T-helper 2 cell treated with Interferon-gamma antibody and Interleukin-4, amounts not matched to agents 5 μg/mL and 100 μg/mL, for 36 hours (primary cell): ENCODE measurements around the gene STK33.

Source experiments
- DNase-seq: peaks from one replicate; pipeline ENCODE4 v3.0.0; 2021; ENCODE audit warnings: low spot score
- H3K27ac Mint-ChIP-seq: one replicate; pipeline ENCODE4 v1.8.0; 2021; ENCODE audit warnings: mild to moderate bottlenecking, mixed read lengths
- H3K27me3 Mint-ChIP-seq: one replicate; pipeline ENCODE4 v1.8.0; 2021; ENCODE audit warnings: low read depth, mixed read lengths
- H3K36me3 Mint-ChIP-seq: one replicate; pipeline ENCODE4 v1.8.0; 2021; ENCODE audit warnings: low read depth, mixed read lengths
- H3K4me1 Mint-ChIP-seq: one replicate; pipeline ENCODE4 v1.8.0; 2021; ENCODE audit warnings: low read depth, mixed read lengths
- H3K4me3 Mint-ChIP-seq: one replicate; pipeline ENCODE4 v1.8.0; 2022; ENCODE audit warnings: mild to moderate bottlenecking, moderate library complexity, mixed read lengths
- H3K9me3 Mint-ChIP-seq: one replicate; pipeline ENCODE4 v1.8.0; 2021; ENCODE audit warnings: mixed read lengths

STK33 gene

GRCh38 chr11:8586805-8587204 is 7.2 kb downstream of the STK33 start:
- Mint-ChIP-seq H3K9me3 (no peaks in the 10 kb centered on the region), H3K36me3 (no peaks in the 10 kb centered on the region), H3K4me3 (no peak overlapping the region), H3K4me1 (no peaks in the 10 kb centered on the region), H3K27me3 (peaks cover 28% of the 10 kb centered on the region), H3K27ac (no peak overlapping the region)
- DNase-seq = no peak

DNA sequence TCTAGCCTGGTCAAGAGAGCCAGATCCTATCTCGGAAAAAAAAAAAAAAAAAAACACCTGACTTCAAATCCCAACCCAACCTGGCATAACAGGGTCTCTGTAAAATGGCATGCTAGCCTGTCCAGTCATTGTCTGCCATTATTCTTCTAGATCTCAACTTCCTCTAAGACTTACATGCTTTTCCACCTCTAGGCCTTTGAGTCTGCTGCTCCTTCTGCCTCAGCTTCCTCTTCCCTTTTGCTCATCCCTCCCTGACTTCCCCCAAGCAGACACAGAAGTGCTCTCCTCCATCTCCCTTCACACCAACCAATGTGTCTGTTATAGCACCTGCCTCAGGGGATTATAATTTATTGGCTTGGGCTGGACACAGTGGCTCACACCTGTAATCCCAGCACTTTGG is 7.8 kb downstream of the STK33 start:
- no peak overlapping the region for H3K27ac Mint-ChIP-seq
- H3K4me1 Mint-ChIP-seq = no peaks in the 10 kb centered on the region
- H3K9me3 Mint-ChIP-seq = no peaks in the 10 kb centered on the region
- no peak overlapping the region for H3K4me3 Mint-ChIP-seq
- no peaks in the 10 kb centered on the region for H3K36me3 Mint-ChIP-seq
- no peak for DNase-seq
- H3K27me3 Mint-ChIP-seq = peaks cover 25% of the 10 kb centered on the region

DNA sequence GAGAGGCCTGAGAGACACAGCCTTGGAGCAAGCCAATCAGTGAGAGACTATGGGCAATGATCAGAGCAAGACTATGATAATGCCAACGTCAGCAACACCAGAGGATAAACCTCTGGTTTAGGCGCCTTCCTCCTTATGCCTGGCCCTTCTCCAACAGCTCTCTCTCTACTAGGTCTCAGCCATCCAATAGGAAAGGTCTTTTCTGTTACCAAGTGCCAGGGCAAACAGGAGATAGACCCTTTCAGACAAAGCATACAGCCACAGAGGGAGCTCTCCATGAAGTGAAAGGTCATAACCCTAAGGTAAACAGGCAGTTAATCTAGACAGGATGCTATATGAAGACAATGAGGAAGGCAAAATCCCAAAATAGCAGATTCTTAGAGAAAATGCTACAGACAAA is 9.5 kb downstream of the STK33 start:
- H3K27ac Mint-ChIP-seq = no peak overlapping the region
- DNase-seq = no peak
- peaks cover 24% of the 10 kb centered on the region for H3K27me3 Mint-ChIP-seq
- no peaks in the 10 kb centered on the region for H3K9me3 Mint-ChIP-seq
- H3K36me3 Mint-ChIP-seq = no peaks in the 10 kb centered on the region
- H3K4me1 Mint-ChIP-seq = no peaks in the 10 kb centered on the region
- H3K4me3 Mint-ChIP-seq = no peak overlapping the region

- no peak overlapping the region for H3K27ac Mint-ChIP-seq
- H3K9me3 Mint-ChIP-seq = no peaks in the 10 kb centered on the region
- H3K4me1 Mint-ChIP-seq = no peaks in the 10 kb centered on the region
- no peaks in the 10 kb centered on the region for H3K36me3 Mint-ChIP-seq
- peaks cover 20% of the 10 kb centered on the region for H3K27me3 Mint-ChIP-seq
- no peak for DNase-seq
- H3K4me3 Mint-ChIP-seq = no peak overlapping the region
These were observed 9.9 kb downstream of the STK33 start for GRCh38 chr11:8584082-8584481.

DNA sequence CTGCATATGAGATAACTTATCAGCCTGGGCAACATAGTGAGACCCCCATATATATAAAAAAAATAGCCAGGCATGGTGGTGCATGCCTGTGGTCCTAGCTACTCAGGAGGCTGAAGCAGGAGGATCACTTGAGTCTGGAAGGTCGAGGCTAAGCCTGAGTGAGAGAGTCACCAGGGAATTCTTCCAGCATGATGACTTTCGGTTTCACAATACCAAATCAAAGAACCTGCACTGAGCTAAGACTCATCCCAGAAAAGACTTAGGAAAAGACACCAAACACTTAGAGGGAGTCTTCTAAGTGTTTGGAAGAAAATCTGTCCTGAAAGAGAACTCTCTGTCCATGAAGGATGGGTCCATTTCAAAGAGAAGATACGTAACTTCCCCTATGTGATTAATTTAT is 12.7 kb downstream of the STK33 start:
- Mint-ChIP-seq H3K4me3 (no peak overlapping the region), H3K27me3 (peaks cover 19% of the 10 kb centered on the region), H3K27ac (no peak overlapping the region), H3K36me3 (no peaks in the 10 kb centered on the region), H3K9me3 (no peaks in the 10 kb centered on the region), H3K4me1 (no peaks in the 10 kb centered on the region)
- no peak for DNase-seq

GRCh38 chr11:8577791-8578581 is 16.0 kb downstream of the STK33 start:
- Mint-ChIP-seq H3K4me1 (no peaks in the 10 kb centered on the region), H3K27me3 (peaks cover 17% of the 10 kb centered on the region), H3K36me3 (no peaks in the 10 kb centered on the region), H3K27ac (no peak overlapping the region), H3K9me3 (no peaks in the 10 kb centered on the region), H3K4me3 (no peak overlapping the region)
- DNase-seq = no peak

DNA sequence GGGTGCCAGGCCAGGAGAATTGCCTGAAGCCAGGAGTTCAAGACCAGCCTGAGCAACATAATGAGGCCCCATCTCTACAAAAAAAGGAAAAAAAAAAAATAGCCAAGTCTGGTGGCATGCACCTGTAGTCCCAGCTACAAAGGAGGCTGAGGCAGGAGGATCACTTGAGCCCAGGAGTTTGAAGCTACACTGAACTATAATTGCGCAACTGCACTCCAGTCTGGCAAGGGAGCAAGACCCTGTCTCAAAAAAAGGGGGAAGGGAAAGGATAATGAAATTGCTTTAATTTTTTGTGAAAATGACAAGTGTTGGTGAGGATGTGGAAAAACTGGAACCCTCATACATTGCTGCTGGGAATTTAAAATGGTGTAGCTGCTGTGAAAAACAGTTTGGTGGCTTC is 19.2 kb downstream of the STK33 start:
- H3K27ac Mint-ChIP-seq = no peak overlapping the region

GRCh38 chr11:8573777-8574176 is 20.3 kb downstream of the STK33 start:
- Mint-ChIP-seq H3K27me3 (peaks cover 28% of the 10 kb centered on the region), H3K4me3 (no peak overlapping the region), H3K4me1 (no peaks in the 10 kb centered on the region), H3K36me3 (no peaks in the 10 kb centered on the region), H3K27ac (no peak overlapping the region), H3K9me3 (no peaks in the 10 kb centered on the region)
- no peak for DNase-seq

More for the DNA sequence above, 19.2 kb downstream of the STK33 start:
- no peak overlapping the region for H3K4me3 Mint-ChIP-seq
- H3K4me1 Mint-ChIP-seq = no peaks in the 10 kb centered on the region
- DNase-seq = no peak
- peaks cover 23% of the 10 kb centered on the region for H3K27me3 Mint-ChIP-seq
- no peaks in the 10 kb centered on the region for H3K36me3 Mint-ChIP-seq
- no peaks in the 10 kb centered on the region for H3K9me3 Mint-ChIP-seq

DNA sequence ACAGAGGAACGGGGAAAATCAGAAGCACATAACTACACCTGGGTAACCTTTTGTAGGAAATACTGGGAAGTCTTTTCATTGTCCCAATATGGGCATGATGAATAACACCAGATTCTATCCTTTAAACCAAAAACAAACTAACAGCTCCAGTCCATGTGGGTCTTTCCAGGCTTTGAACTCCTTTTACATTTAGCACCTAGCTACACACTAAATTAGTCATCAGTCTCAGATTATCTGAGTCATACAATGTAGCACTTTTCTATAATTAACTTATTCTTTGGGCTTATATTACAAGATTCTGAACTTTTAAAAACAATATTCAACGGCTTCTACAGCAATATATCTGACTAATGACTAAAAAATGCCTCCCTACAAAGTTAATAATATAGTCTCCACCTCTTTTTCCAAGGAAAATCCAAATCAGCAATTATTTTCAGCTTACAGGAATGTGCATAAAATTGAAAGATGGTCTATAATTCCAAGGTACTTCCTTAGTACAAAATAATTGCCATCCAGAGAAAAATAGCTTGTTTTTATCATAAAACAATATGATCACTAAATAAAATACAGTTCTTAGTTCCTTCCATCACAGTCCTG is 26.3 kb downstream of the STK33 start:
- DNase-seq = no peak
- H3K27ac Mint-ChIP-seq = no peak overlapping the region
- peaks cover 27% of the 10 kb centered on the region for H3K27me3 Mint-ChIP-seq
- H3K4me3 Mint-ChIP-seq = no peak overlapping the region
- no peaks in the 10 kb centered on the region for H3K9me3 Mint-ChIP-seq
- no peaks in the 10 kb centered on the region for H3K4me1 Mint-ChIP-seq
- no peaks in the 10 kb centered on the region for H3K36me3 Mint-ChIP-seq

DNA sequence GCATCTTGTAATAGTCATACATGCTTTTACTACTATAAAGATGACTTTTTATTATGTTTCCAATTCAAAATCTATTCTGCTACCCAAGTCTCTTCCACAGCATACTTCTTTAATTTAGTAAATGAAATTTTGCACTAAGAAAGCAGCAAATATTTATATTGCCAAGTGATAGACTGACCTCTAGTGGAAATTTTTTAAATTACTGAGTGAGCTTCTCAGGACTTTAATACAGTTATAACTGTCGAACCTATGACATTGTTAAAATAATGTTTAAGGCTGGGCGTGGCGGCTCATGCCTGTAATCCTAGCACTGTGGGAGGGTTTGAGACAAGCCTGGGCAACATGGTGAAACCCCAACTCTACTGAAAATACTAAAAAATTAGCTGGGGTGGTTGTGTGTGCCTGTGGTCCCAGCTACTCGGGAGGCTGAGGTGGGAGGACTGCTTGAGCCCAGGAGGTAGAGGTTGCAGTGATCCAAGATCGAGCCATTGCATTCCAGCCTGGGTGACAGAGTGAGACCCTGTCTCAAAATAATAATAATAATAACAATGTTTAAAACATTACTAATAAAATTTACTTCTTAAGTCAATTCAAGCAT is 27.3 kb downstream of the STK33 start:
- no peak overlapping the region for H3K4me3 Mint-ChIP-seq
- no peaks in the 10 kb centered on the region for H3K9me3 Mint-ChIP-seq
- no peak for DNase-seq
- H3K4me1 Mint-ChIP-seq = no peaks in the 10 kb centered on the region
- no peaks in the 10 kb centered on the region for H3K36me3 Mint-ChIP-seq
- H3K27me3 Mint-ChIP-seq = peaks cover 23% of the 10 kb centered on the region
- H3K27ac Mint-ChIP-seq = no peak overlapping the region

- peaks cover 20% of the 10 kb centered on the region for H3K27me3 Mint-ChIP-seq
- no peaks in the 10 kb centered on the region for H3K4me1 Mint-ChIP-seq
- DNase-seq = no peak
- H3K4me3 Mint-ChIP-seq = no peak overlapping the region
- H3K36me3 Mint-ChIP-seq = no peaks in the 10 kb centered on the region
- no peak overlapping the region for H3K27ac Mint-ChIP-seq
- no peaks in the 10 kb centered on the region for H3K9me3 Mint-ChIP-seq
These were observed 29.5 kb downstream of the STK33 start for GRCh38 chr11:8564526-8564925.

GRCh38 chr11:8561461-8561860 is 32.6 kb downstream of the STK33 start:
- no peak for DNase-seq
- Mint-ChIP-seq H3K27me3 (peaks cover 17% of the 10 kb centered on the region), H3K9me3 (no peaks in the 10 kb centered on the region), H3K4me3 (no peak overlapping the region), H3K4me1 (no peaks in the 10 kb centered on the region), H3K27ac (no peak overlapping the region), H3K36me3 (no peaks in the 10 kb centered on the region)

DNA sequence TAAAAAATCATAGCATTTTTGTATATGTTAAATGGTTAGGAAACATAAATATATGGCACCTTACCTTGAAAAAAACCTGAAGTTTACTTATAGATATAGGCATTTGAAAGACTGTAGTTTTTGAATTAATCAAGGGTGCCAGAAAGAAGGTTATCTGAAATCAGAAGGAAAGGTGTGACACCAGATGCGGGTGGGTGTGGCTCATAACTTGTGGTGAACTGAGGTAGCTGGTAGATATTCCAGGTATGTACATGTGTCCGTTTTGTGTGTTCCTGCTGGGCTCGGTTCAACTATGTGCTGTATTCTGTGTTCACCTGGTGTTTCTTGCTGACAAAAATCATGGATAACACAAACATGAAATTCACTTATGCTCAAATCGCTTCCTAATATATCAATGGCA is 35.6 kb downstream of the STK33 start:
- no peak for DNase-seq
- H3K27ac Mint-ChIP-seq = no peak overlapping the region
- H3K9me3 Mint-ChIP-seq = no peaks in the 10 kb centered on the region
- no peaks in the 10 kb centered on the region for H3K36me3 Mint-ChIP-seq
- no peaks in the 10 kb centered on the region for H3K4me1 Mint-ChIP-seq
- peaks cover 15% of the 10 kb centered on the region for H3K27me3 Mint-ChIP-seq
- H3K4me3 Mint-ChIP-seq = no peak overlapping the region

DNA sequence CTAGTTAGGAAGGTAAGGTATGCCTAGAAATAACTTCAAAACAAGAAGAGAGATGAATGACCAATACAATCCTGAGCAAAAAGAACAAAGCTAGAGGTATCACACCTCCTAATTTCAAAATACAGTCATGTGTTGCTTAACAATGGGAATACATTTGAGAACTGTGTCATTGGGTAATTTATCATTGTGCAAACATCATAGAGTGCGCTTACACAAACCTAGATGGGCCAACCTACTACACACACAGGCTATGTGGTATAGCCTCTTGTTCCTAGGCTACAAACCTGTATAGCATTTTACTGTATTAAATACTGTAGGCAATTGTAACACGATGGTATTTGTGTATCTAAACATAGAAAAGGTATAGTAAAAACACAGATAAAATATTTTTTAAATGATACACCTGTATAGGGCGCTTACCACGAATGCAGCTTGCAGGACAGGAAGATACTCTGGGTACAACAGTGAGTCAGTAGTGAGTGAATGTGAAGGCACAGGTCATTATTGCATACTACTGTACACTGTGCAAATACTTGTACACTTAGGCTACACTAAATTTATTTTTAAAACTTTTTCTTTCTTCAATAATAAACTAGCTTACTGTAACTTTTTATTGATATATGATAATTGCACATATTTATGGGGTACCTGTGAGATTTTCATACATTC is 48.2 kb downstream of the STK33 start:
- no peak for DNase-seq
- Mint-ChIP-seq H3K4me1 (no peaks in the 10 kb centered on the region), H3K4me3 (no peak overlapping the region), H3K27me3 (no peaks in the 10 kb centered on the region), H3K27ac (no peak overlapping the region), H3K36me3 (no peaks in the 10 kb centered on the region), H3K9me3 (no peaks in the 10 kb centered on the region)
